ENCODE data around the gene SLC43A3. TPM values are rescaled to one million over a fixed set of nuclear protein-coding genes. Genes with fewer than 3 reads are reported as not detected.
A peak's percentile ranks its signal among the peaks of the same experiment; 100 is the strongest.

The SLC43A3 gene
- total RNA-seq, 2 donors from 2014 or later = 10.6 to 21.4 TPM

DNA sequence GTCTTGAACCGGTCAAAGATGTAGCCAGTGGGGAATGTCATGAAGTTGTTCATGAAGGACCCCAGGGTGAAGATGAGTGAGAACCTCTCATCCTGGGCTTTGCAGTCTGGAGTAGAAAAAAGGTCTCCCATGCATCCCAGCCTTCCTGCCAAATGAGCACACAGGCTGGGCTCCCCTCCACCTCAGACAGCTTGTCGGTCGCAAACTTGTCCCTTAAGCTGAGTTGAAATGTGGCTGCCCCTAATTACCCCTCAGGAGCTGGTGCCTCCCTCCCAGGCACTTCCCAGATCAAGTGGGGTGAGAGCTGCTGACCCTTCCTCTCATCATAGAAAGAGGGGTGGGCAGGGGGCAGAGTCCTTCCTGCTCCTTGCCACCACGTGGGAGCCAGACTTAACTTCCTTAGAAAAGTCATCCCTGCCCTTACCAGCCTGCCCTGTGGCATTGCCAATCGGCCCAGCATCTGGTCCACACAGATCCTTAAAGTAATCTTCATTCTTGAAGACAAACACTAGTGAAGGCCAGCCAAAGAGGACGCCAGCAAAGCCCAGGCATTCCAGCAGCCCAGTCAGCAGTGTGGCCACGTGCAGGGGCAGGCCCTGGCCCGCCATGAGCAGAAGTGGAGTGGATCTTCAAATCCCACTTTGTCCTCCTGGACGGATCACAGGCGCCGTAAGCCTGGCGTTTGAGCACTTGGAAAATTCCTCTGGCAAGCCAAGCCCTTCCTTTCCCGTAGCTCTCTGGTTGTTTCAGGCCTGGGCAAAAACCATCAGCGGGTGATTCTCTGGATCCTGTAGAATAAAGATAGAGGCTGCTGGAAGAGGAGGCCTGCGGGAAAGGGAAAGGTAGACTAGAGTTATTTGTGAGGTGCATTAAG is 1.1 kb downstream of the SLC43A3 start:
- peak; percentile 43 for DNase-seq
- TF ChIP-seq, protein P1, sequence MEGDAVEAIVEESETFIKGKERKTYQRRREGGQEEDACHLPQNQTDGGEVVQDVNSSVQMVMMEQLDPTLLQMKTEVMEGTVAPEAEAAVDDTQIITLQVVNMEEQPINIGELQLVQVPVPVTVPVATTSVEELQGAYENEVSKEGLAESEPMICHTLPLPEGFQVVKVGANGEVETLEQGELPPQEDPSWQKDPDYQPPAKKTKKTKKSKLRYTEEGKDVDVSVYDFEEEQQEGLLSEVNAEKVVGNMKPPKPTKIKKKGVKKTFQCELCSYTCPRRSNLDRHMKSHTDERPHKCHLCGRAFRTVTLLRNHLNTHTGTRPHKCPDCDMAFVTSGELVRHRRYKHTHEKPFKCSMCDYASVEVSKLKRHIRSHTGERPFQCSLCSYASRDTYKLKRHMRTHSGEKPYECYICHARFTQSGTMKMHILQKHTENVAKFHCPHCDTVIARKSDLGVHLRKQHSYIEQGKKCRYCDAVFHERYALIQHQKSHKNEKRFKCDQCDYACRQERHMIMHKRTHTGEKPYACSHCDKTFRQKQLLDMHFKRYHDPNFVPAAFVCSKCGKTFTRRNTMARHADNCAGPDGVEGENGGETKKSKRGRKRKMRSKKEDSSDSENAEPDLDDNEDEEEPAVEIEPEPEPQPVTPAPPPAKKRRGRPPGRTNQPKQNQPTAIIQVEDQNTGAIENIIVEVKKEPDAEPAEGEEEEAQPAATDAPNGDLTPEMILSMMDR (IDR thresholded peaks at IDR 0.05) = no peak
- Histone ChIP-seq H3K9me3 (no peaks in the 10 kb centered on the region), H3K4me1 (peaks cover 14% of the 10 kb centered on the region), H3K4me3 (peak overlapping the region; percentile 47), H3K27me3 (no peaks in the 10 kb centered on the region), H3K36me3 (no peaks in the 10 kb centered on the region), H3K9ac (ENCODE audit: low read depth in 2 of 2, low read length in 2 of 2) (peak overlapping the region in 1 of 2 donors; percentile 44), H3K27ac (peak overlapping the region; percentile 73)
- intact Hi-C loops (cut with DNase I) = no loop called here

GRCh38 chr11:57424792-57425564 is 1.9 kb downstream of the SLC43A3 start:
- Histone ChIP-seq H3K4me1 (peaks cover 14% of the 10 kb centered on the region), H3K27ac (peak overlapping the region; percentile 73), H3K36me3 (no peaks in the 10 kb centered on the region), H3K9me3 (no peaks in the 10 kb centered on the region), H3K9ac (ENCODE audit: low read depth in 2 of 2, low read length in 2 of 2) (peak overlapping the region in 1 of 2 donors; percentile 16), H3K27me3 (no peaks in the 10 kb centered on the region), H3K4me3 (peak overlapping the region; percentile 47)
- intact Hi-C loops (cut with DNase I) = no loop called here
- DNase-seq = peak; percentile 56
- TF ChIP-seq, protein P1 (IDR thresholded peaks at IDR 0.05) = no peak

DNA sequence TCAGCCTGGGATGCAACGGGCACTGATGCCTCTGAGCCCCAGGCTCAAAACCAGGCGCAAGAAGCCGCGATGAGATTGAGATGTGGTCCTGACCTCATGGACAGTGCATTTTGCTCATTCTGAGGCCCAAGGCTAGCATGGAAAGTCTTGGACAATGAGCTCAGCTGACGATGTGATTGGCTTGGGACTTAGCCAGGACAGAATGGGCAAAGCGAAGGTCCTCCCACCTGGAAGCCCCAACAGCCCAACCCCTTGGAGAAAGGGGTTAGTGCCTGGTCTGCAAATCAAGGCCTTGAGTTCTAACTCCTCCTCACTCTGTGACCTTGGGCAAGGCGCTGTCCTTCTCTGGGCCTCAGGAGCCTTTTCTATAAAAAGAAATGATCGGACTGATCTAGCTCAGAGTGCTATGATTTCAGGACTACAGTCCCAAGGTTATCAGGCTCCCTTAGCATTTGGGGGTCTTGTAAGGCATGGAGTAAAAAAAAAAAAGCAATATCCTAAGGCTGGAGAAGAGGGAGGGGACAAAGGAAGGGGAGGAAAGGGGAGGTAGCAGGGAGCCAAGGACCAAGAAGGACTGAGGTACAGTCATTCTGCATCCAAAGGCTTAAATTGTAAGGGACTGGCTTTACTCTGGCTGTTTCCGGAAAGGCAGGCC is 2.7 kb downstream of the SLC43A3 start:
- Histone ChIP-seq H3K4me3 (no peak overlapping the region), H3K9me3 (no peaks in the 10 kb centered on the region), H3K36me3 (no peaks in the 10 kb centered on the region), H3K27ac (peak overlapping the region; percentile 73), H3K27me3 (no peaks in the 10 kb centered on the region), H3K9ac (ENCODE audit: low read depth in 2 of 2, low read length in 2 of 2) (no peak overlapping the region), H3K4me1 (peaks cover 14% of the 10 kb centered on the region)
- TF ChIP-seq, protein P1 (IDR thresholded peaks at IDR 0.05) = no peak
- DNase-seq = no peak
- intact Hi-C loops (cut with DNase I) = no loop called here

DNA sequence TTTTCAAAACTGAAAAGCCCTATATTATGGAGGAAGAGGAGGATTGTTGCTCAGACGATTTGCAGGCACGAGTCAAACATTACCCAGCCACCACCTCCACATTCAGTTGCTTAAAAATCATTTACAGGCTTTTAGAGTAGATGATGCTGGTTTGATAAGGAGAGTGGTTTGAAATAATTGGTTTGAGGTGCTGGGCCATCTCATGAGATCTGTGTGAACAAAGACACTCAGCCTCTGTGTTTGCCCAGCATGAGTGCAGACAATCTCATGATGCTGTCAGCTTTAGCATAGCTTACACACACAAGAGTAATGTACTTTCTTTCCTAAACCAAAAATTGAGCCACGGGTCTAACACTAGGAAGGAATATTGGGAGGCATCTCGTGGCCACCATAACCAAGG is 4.3 kb downstream of the SLC43A3 start:
- H3K27me3 ChIP-seq = no peaks in the 10 kb centered on the region
- TF ChIP-seq, protein P1 (IDR thresholded peaks at IDR 0.05) = no peak
- no peak for DNase-seq
- no peaks in the 10 kb centered on the region for H3K9me3 ChIP-seq
- intact Hi-C loops (cut with DNase I) = no loop called here
- H3K36me3 ChIP-seq = no peaks in the 10 kb centered on the region
- peaks cover 14% of the 10 kb centered on the region for H3K4me1 ChIP-seq
- H3K27ac ChIP-seq = no peak overlapping the region
- H3K9ac ChIP-seq (ENCODE audit: low read depth in 2 of 2, low read length in 2 of 2) = no peak overlapping the region
- H3K4me3 ChIP-seq = no peak overlapping the region

- Histone ChIP-seq H3K36me3 (no peaks in the 10 kb centered on the region), H3K9ac (ENCODE audit: low read depth in 2 of 2, low read length in 2 of 2) (no peak overlapping the region), H3K4me3 (no peak overlapping the region), H3K9me3 (no peaks in the 10 kb centered on the region), H3K27ac (no peak overlapping the region), H3K4me1 (peaks cover 10% of the 10 kb centered on the region), H3K27me3 (no peaks in the 10 kb centered on the region)
- intact Hi-C loops (cut with DNase I) = no loop called here
- DNase-seq = no peak
- TF ChIP-seq, protein P1 (IDR thresholded peaks at IDR 0.05) = no peak
These were observed 5.1 kb downstream of the SLC43A3 start for GRCh38 chr11:57421805-57422204.
